HG03196 (cell line): ENCODE data around the gene CCDC47.
"Not testable (repeated sequence)": the region's sequence is repeated elsewhere in the genome, so short reads cannot be mapped to it uniquely, and the experiment has no call there.

Experiments used
- ATAC-seq: cut with Tn5 transposase; IDR thresholded peaks from one replicate; pipeline ENCODE4 v1.9.1; 2021; ENCODE audit not compliant: unreplicated experiment

CCDC47 gene

DNA sequence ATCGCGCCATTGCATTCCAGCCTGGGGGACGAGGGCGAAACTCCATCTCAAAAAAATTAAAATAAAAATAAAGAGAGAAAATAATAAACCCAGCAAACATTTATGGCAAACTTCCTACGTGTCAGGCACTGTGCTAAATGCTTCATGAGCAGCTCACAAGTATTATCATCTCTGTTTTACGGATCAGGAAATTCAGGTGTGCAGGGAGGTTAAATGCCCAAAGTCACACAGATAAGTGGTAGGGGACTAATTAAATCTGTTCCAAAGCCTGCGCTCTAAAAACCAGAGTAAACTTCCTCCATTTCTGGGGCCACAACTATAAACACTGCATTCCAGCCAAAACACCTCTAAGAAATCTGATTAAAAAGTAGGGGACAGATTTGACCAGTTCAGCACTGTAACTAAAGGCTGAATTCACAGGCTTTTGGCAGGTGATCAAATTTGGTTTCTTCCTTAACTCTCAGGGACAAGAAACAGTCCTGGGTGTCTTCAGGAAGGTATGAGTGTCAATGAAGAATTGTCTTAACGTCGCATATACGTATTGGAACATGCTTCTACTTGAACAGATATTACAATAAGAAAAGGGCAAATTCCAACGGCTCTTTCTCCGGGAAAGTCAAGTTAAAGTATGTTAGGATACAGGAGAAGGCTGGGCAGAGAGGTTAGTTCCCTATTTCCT, 32.8 kb downstream of the CCDC47 start:
- no peak for ATAC-seq

DNA sequence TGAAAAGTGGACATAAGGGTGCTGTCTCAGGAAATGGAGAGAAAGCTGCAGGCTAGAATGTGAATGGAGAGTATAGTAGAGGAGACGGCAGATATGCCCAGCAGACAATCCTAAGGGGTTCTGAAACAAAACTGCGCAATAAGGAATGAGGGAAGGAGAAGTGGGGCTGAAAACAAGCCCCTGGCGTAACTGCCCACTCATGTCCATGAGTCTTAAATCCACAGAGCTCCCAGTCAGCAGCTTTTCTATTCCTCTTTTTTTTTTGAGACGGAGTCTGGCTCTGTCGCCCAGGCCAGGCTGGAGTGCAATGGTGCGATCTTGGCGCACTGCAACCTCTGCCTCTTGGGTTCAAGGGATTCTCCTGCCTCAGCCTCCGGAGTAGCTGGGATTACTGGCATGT, 37.7 kb downstream of the CCDC47 start:
- no peak for ATAC-seq

DNA sequence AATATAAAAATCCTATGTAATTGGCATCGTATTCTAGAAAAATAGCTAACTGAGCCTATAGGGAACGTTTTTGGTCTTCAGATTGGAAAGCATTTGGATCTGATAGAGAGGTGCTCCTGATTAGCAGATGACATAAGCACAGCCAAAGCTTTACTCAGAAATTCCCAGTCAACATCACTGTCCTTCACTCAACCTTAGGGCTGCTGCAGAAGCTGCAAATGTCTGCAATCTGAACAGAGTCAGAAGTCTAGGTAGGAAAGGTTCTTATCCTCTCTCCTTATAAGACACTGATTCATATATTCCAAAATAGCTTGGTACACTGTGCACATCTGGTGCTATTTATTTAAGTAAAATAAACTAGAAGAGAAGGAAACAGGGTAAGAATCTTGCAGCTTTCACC, 51.0 kb downstream of the CCDC47 start:
- no peak for ATAC-seq

DNA sequence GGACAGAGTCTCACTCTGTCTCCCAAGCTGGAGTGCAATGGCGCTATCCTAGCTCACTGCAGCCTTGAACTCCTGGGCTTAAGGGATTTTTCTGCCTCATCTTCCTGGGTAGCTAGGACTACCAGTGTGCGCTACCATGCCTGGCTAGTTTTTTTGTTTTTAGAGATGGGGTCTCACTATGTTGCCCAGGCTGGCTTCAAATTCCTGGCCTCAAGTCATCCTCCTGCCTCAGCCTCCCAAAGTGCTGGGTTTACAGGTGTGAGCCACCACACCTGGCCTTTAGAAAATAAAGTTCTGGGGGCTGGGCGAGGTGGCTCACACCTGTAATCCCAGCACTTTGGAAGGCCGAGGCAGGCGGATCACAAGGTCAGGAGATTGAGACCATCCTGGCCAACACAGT, 53.2 kb downstream of the CCDC47 start:
- not testable (repeated sequence) for ATAC-seq

DNA sequence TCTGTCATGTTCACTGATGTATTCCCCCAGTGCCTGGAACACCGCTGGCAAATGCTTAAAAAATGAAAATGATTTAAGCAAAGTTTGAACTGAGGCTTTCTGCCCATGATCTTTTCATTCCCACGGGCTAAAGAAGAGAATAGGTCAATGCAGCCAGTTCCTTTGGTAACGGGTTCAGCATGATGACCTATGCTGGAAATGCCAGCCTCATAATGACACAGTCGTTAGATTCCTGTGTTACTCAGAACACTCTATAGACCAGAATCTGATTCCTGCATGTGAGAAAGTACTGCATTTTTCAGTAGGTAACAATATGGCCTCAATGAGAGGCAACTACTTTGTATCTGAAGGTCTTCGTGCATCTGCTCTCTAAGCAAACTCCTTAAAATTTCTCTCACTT, 54.4 kb downstream of the CCDC47 start:
- no peak for ATAC-seq

DNA sequence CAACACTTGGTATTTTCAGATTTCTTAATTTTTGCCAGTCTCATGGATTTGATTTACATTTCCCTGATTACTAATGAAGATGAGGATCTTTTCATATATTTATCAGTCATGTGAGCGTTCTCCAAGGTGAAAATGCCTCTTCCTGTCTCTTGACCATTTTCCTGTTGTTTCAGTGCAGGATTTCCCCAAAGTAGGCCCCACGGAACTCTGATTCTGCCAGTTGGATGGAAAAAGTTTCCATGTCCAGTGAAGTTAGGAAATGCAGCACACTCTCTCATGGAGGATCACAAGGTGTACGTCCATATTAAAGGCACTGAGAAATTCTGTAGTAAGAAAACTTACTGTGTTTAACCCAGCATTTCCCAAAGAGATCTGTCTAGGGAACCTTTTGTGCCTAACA, 57.0 kb downstream of the CCDC47 start:
- no peak for ATAC-seq

DNA sequence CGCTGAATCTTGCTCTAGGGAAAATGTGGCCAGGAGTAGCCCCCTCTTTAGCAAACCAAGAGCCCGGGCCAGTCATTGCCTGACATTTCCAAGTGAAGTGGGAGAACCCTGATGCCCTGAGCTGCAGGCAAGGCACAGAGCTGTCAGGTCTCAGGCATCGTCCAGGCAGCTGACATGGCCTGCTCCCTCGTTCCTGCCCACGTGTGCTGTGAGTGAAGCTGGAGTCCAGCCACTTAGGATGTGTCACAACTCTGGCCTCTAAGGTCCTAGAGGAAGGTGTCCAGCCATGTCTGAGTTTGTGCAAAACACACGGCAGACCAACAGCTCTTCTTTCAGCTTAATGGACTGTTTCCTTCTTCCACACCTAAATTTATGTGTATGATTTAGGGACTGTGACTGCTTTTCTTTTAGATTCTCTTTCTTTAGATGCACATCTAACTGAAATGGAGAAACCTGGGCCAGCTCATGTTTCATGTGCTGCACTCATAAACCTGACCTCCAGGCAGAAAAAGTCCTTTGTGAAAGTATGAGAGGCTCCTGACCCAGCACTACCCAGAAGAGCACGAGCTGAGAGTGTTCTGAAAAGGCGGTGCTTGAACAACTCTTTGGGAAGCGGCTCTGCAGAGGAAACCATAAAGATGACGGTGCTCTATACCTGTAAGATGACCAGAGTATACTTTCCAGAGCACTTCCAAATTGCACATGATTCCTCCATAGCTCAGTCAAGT, 58.7 kb downstream of the CCDC47 start:
- ATAC-seq: no peak

DNA sequence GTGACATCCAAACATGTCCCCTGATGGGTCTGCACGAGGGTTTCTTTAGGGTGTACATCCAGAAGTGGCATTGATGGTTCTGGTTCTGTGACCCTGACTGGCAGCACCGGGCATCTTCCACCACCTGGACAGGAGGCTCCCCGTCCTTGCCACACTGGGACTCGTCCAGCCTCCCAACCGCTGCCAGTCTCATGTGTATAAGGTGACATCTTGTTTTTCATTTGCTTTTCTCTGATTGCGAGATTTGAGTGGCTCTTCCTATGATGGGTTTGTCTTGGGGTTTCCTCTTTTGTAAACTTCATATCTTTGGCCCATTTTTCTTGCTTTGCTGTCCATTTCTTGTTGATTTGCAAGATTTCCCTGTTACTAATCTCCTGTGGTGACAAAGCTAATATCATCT, 64.3 kb downstream of the CCDC47 start:
- ATAC-seq: no peak

DNA sequence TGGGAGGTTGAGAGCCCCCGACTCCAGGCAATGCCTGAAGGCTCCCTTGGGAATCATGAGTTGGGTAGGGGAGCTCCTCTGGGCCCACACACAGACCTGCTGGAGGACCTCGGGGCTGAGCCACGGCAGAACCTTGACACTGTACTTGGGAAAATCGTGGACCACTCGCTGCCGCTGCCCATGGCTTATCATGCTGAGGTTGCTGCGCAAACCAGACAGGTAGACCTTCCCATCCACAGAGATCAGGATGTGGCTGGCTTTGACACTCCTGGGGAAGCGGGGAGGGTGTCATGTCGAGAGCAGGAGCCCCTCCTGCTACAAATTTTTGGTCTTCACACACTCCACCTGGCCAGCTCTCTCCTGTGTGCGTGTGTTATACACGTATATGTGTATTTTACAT, 66.2 kb downstream of the CCDC47 start:
- no peak for ATAC-seq

DNA sequence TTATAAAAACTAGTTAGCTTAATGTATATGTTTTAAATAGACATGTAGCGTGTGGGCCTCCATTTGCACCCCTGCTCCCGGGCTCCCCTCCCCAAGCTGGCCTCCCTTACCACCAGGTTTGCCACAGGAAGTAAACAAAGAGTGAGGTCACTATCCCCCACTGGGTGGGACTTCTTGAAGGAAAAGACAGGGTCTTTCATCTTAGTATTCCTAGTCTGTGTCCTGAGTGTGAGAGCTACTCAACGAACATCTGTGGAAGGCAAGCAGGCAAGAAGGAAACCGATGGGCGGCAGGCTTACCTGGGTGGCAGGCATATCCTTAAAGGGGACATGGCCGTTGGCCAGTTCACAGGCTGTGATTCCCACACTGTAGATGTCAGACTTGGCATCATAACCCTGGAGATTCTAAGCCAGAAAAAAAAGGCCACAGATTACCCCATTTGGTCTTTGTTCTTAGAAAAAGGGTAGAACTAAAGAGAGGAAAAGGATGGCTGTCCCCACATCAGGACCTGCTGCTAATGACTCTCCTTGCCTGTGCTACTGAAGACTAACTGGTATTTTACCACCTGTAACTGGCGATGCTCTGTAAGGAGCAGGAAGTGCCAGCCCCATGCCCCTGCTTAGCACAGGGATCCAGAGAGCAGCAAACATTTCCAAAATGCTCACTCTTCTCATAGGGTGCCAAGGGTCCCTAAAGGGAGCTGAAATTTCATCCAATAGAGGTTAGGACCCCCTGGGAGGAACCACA, 66.9 kb downstream of the CCDC47 start:
- no peak for ATAC-seq

DNA sequence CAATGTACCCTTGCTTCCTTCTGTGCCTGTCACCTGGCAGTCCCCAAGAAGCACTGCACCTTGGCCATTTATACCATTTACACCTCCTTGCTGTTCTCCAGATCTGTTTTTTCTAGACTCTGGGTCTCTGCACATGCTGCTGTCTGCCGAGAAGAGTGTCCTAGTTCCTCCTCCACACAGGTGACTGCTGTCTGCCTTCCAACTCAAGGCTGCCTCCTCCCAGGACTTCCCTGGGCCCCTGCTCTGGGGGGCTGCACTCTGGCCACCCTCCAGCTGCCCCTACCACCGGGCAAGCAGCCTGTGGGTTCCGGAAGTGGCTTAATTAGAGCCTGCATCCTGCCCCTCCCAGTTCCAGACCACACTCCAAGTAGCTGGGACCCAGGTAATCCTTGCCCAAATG, 67.7 kb downstream of the CCDC47 start:
- no peak for ATAC-seq

DNA sequence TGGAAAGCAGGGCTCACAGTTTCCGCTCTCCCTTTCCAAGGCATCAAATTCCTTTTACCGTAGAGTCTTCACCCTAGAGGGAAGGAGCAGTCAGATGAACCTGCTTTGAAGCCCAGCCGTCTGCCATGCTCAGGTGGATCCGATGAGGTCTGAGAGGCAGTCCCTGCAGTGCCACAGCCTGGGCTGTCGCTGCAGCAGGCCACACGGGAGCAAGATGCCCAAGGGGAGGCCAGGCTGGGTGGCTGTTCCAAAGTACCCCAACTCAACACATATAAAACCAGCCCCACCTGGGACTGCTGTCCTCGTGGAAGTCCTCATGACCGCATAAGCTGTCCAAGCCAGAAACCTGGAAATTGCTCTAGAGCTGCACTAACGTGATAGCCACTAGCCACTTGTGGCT, 68.6 kb downstream of the CCDC47 start:
- ATAC-seq: no peak

DNA sequence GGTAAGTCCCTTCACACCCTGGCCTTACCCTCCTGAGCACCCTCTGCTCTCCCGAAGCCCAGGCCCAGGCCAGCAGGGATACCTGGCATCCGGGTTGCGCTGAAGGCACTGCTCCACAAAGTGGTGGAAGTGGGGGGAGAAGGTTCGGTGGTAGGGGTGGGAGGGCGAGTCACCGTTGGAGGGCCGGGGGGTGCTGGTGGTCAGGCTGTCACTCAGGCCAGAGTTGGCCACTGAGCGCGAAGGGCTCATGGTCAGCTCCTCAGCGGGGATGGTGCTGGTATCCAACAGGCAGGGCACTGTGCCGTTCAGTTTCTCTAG, 69.2 kb downstream of the CCDC47 start:
- no peak for ATAC-seq

DNA sequence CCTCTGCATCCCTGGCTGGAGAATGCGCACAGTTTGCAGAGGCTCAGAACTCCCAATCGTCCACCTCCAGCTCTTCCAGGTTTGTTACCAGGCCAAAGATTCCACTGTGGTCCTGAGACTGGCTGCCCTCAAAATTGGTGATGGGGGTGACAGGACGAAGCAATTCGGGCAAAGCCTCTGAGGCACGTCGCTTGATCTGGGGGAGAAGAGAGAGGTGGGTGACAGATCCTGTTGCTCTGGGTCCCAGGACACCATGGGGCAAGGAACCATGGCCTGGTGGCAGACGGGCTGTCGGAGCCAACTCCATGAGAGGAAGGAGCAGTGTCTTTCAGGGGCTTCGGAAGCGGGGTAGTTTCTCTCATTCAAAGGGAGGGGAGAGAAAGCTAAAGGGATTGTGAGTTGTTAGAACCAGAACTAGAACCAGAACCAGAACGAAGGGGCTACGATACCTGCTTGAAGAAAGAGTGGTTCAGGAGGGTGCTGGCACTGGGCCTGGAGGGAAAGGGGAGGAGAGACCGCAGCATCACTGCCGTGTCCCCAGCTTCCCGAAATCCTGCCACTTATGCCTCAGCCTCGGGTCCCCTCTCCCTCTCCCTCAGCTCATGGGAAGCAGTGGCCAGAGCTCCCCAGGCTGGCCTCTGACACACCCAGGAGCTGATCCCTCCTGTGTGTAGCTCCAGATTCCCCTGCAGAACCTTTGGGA, 69.7 kb downstream of the CCDC47 start:
- no peak for ATAC-seq

DNA sequence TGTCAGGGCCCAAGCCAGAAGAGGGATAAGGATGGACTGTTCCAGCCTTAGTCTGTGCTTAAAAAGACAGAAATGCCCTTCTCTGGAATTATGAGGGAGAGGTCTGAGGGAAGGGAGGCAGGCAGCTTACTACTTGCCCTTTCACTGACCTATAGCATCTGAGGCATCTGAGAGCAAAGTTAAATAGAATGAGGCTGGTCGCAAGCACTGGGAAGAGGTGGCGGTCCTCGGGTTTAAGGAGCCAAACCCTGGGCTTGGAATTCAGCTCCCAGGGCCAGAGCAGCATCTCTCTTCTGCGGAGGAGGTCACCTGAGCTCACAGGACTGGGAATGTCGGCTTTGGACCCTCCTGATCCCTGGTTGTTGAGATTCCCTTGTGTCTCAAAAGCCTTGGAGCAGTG, 70.4 kb downstream of the CCDC47 start:
- ATAC-seq: no peak

DNA sequence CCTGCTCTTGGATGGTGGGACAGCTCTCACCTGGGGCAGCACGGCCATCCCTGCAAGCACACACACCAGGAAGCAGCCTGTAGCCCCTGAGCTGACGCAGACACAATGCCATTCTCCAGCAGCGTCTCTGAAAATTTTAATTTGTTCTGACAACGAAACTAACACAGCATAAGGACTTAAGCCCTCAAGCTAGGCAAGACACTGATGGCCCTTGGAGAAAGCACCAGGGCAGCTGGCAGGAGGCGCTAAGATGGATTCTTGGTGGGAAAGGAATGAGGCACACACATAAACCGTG, 70.7 kb downstream of the CCDC47 start:
- ATAC-seq: no peak

DNA sequence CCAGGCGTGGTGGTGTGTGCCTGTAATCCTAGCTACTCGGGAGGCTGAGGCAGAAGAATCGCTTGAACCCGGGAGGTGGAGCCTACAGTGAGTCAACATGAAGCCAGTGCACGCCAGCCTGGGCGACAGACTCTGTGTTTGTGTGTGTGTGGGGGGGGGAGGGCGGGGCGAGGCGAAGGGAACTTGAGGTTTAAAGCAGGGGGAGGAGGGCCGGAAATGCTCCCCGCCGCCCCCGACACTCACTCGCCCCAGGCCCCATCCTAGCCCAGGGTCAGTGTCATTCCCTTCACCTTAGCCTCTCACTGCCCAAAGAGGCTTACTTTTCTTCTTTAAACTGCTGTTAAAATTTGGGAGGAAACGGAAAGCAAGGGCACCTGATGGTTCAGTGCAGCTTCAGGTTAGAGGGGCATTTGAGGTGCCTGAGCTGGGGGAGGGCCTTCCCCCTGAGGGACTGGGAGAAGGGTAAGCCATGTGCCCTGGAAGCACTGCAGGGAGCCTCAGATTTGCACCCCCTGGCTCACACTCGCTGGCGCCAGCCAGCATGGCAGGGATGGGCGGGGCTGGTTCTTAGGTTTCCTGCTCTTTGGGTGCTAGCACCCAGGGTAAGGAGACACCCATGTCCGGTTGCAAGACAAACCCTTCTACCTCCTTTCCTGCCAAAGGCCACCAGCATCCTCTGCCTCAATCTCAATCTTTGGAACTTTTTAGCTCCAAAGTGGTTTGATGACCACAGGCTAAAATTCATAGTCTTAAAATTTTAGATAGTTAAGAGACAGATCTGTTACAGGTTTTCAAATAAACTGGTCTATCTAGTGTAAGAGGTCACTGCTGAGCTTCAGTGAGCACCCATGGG, 71.3 kb downstream of the CCDC47 start:
- no peak for ATAC-seq

DNA sequence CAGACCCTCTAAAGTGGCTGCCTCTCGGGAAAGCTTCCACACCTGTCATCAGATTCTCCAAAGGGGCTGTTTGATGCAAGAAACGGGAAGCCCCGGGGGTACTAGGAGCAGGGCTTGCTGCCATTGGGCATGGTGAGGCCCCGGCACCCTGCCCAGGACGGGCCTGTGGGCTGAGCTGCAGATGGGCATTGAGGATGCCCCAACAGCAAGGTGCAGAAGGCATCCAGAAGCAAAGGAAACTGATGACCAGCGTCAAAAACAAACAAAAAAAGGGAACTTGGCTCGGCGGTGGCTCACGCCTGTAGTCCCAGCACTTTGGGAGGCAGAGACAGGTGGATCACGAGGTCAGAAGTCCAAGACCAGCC, 72.0 kb downstream of the CCDC47 start:
- no peak for ATAC-seq

DNA sequence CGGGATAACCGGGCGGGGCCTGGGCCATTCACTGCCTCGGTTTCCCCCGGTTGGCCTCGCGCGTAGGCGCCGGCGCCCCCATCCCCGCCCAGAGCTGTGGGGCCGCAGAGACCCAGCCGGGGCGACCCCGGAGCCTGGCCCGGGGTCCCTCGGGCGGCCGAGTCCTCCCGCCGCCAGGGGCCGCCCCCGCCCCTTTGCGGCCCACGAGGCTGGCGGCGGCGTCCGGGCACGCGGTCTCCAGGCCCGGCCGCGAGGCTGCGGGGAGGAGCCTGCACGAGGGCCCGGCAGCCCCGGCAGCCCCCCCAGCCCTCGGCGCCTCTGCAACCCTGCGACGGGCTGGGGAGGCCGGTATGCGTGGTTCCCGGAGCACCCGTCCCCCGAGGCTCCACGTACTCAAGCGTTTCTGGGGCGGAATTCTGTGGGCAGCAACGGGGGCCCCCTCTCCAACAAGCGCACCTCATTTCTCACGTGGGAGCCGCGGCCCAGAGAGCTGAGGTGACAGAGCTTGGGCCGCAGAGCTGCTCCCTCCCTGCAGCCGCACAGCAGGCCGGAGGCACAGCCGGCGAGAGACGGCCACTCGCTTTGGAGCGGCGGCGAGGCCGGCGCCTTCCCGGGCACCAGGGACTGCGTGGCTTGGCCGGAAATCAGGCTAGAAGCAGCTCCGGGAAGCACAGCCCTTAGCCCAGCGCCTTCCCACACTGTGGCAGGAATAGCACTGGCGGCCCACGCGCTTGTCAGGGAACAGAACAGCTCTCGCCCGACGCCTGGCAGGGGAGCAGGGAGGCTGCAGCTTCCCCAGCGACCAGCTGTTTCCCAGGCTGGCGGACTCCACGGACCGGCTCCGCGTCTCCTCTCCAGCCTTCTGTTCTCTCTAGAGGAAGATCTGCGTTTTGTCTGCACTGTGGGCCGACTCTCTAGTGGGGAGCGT, 72.6 kb downstream of the CCDC47 start:
- ATAC-seq: peak; percentile 18
